GM10266 (cell line): ENCODE measurements around the gene ZNF710.
A peak's percentile ranks its signal among the peaks of the same experiment; 100 is the strongest.

ENCODE experiments used
- DNase-seq: peaks from one replicate; pipeline ENCODE4 v3.0.0; 2012; ENCODE audit errors: extremely low spot score
- TF ChIP-seq, protein P1 (sequence below): IDR thresholded peaks from 2 replicates; pipeline ENCODE4 v1.5.1; 2012; ENCODE audit warnings: mild to moderate bottlenecking, low read depth; ENCODE audit not compliant: control insufficient read depth, insufficient read depth; ENCODE audit errors: missing control alignments

The ZNF710 gene

GRCh38 chr15:90083419-90083818, 82.3 kb downstream of the ZNF710 start:
- TF ChIP-seq, protein P1, sequence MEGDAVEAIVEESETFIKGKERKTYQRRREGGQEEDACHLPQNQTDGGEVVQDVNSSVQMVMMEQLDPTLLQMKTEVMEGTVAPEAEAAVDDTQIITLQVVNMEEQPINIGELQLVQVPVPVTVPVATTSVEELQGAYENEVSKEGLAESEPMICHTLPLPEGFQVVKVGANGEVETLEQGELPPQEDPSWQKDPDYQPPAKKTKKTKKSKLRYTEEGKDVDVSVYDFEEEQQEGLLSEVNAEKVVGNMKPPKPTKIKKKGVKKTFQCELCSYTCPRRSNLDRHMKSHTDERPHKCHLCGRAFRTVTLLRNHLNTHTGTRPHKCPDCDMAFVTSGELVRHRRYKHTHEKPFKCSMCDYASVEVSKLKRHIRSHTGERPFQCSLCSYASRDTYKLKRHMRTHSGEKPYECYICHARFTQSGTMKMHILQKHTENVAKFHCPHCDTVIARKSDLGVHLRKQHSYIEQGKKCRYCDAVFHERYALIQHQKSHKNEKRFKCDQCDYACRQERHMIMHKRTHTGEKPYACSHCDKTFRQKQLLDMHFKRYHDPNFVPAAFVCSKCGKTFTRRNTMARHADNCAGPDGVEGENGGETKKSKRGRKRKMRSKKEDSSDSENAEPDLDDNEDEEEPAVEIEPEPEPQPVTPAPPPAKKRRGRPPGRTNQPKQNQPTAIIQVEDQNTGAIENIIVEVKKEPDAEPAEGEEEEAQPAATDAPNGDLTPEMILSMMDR = no peak
- DNase-seq = no peak

- no peak for DNase-seq
- TF ChIP-seq, protein P1 = no peak
Measured at GRCh38 chr15:90083954-90084607, 83.0 kb downstream of the ZNF710 start.

GRCh38 chr15:90084876-90085423, 83.8 kb downstream of the ZNF710 start:
- DNase-seq = no peak
- TF ChIP-seq, protein P1 = no peak

DNA sequence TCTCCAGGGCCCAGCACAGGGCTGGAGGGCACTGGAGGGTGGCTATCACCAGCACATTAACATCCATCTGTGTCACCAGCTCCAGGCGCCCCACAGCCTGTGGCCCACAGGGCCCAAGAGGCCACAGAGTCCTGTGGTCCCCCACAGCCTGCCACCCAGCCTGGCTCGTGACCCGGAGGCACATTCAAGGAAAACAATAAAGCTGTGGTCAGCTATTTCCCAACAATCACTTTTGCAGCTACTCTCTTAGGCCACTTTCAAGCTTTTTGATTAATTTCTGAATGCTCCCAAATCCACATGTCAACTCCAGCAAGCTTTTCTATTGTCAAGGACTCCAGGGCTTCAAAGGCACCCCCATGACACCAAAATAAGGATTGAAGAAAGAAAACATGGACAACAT, 84.4 kb downstream of the ZNF710 start:
- TF ChIP-seq, protein P1 = no peak
- no peak for DNase-seq

DNA sequence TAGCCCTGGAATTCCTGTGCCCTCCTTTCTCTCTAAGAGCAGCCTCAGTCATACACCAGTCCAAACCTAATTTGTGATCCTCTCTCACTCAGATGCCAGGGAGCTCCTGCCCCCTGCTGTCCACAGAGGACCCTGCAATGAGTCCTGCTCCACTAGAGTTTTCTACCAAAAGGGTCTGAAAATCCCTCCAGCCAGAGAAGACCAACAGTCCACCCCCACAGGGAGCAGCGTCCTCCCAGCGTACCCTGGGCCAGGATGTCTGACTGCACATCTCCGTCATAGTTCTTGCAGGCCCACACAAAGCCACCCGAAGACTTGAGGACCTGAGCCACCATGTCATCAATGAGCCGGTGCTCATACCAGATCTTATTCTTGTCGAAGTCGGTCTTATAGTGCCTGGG, 85.7 kb downstream of the ZNF710 start:
- DNase-seq = peak; percentile 70
- TF ChIP-seq, protein P1 = peak; percentile 80

DNA sequence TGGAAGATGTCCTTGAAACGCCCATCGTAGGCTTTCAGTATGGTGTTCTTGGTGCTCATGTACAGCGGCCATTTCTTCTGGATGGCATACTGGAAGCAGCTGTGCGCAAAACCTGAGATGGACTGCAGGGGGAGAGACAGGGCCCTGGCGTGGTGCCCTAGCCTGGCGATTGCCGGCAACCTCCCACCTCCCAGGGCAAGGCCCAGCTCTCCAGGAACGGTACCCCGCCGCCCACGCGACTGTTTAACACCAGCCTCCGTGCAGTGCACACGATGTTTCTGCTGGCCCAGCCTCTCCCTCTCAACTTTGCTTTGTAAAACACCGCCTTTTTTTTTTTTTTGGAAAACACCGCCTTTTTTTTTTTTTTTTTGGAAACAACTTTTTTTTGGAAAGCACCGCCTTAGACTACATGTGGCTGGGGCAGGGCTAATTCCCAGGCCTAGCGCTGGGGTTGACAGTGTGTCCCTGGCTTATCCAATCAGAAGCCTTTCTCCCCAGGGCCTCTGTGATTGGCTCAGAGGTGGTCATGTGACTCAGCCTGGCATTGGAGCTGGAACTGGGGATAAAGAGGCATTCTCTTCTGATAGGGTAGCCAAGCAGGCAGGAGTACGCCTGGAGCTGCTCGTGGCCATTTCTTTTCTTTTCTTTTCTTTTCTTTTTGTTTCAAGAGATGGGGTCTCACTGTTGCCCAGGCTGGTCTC, 86.5 kb downstream of the ZNF710 start:
- DNase-seq = no peak
- TF ChIP-seq, protein P1 = no peak
